IMR-90 (cell line): ENCODE data around the gene SHISA2. TPM values are rescaled to one million over a fixed set of nuclear protein-coding genes. Genes with fewer than 3 reads are reported as not detected.
A peak's percentile ranks its signal among the peaks of the same experiment; 100 is the strongest.

Experiments used
- ATAC-seq: fragments of 200-7000 bp; cut with Tn5 transposase; 2 replicates; pipeline ENCODE4 v1.9.1; 2020; ENCODE audit warnings: low read depth, mild to moderate bottlenecking, moderate library complexity
- BruUV-seq: library from RNA; stranded (reverse); fragments of 400-500 nt; replicated peaks from 2 replicates; lab custom pipeline; 2021; lab: Mats Ljungman, UMichigan
- CTCF ChIA-PET: fragments of 300-600 bp; formaldehyde crosslinking; extraction: SDS; loops from one replicate; lab custom pipeline; 2021; ENCODE audit warnings: antibody characterized with exemption; lab: Yijun Ruan, JAX
- POLR2A ChIA-PET: fragments of 300-600 bp; sonication (Branson Sonifier 250); formaldehyde crosslinking; loops from one replicate; lab custom pipeline; 2022; ENCODE audit warnings: antibody characterized with exemption; ENCODE audit not compliant: unreplicated experiment; lab: Charles Lee
- DNase-seq: peaks from one replicate; pipeline ENCODE4 v3.0.0; 2013
- H2AFZ ChIP-seq: replicated peaks from 2 replicates; pipeline ENCODE3; 2013; ENCODE audit warnings: low read length, mild to moderate bottlenecking; ENCODE audit not compliant: poor library complexity
- H2AK5ac ChIP-seq: 2 replicates; pipeline ENCODE4 v1.6.1; 2013; ENCODE audit warnings: low read depth, low read length, inconsistent platforms
- H2AK9ac ChIP-seq: replicated peaks from 2 replicates; pipeline ENCODE3; 2013; ENCODE audit warnings: mild to moderate bottlenecking, low read depth, low read length, moderate library complexity; ENCODE audit not compliant: poor library complexity
- H2BK120ac ChIP-seq: 2 replicates; pipeline ENCODE4 v1.6.1; 2013; ENCODE audit warnings: low read depth, low read length, inconsistent platforms
- H2BK15ac ChIP-seq: 3 replicates; pipeline ENCODE4 v1.6.1; 2013; ENCODE audit warnings: low read depth, low read length, inconsistent platforms
- H2BK20ac ChIP-seq: 2 replicates; pipeline ENCODE4 v1.6.1; 2013; ENCODE audit warnings: low read depth, mild to moderate bottlenecking, inconsistent platforms, low read length, moderate library complexity
- H2BK5ac ChIP-seq: 2 replicates; pipeline ENCODE4 v1.6.1; 2013; ENCODE audit warnings: mild to moderate bottlenecking, low read depth, low read length, inconsistent platforms; ENCODE audit not compliant: poor library complexity, severe bottlenecking
- H3K14ac ChIP-seq: replicated peaks from 2 replicates; pipeline ENCODE4 v1.6.1; 2013; ENCODE audit warnings: low read depth, low read length, inconsistent platforms
- H3K18ac ChIP-seq: 2 replicates; pipeline ENCODE4 v1.6.1; 2013; ENCODE audit warnings: low read depth, low read length, control low read depth
- H3K23ac ChIP-seq: 2 replicates; pipeline ENCODE4 v1.6.1; 2013; ENCODE audit warnings: low read depth, low read length, inconsistent platforms
- H3K27ac ChIP-seq: 2 replicates; pipeline ENCODE4 v1.5.1; 2013; ENCODE audit warnings: mild to moderate bottlenecking, control low read depth, low read length; ENCODE audit not compliant: insufficient read depth
- H3K27me3 ChIP-seq: 2 replicates; pipeline ENCODE4 v1.6.1; 2013; ENCODE audit warnings: low read length; ENCODE audit not compliant: control insufficient read depth, insufficient read depth
- H3K36me3 ChIP-seq: 2 replicates; pipeline ENCODE4 v1.6.1; 2013; ENCODE audit warnings: low read length, mixed read lengths; ENCODE audit not compliant: control insufficient read depth, insufficient read depth
- H3K4ac ChIP-seq: 2 replicates; pipeline ENCODE4 v1.6.1; 2013; ENCODE audit warnings: low read depth, low read length, inconsistent platforms
- H3K4me1 ChIP-seq: 2 replicates; pipeline ENCODE4 v1.6.1; 2013; ENCODE audit warnings: low read length, mixed read lengths; ENCODE audit not compliant: control insufficient read depth, insufficient read depth
- H3K4me2 ChIP-seq: 2 replicates; pipeline ENCODE4 v1.6.1; 2013; ENCODE audit warnings: low read depth, mild to moderate bottlenecking, control low read depth, low read length, moderate library complexity
- H3K4me3 ChIP-seq: 2 replicates; pipeline ENCODE4 v1.5.1; 2013; ENCODE audit warnings: low read depth, mild to moderate bottlenecking, control low read depth, low read length, moderate library complexity; ENCODE audit not compliant: insufficient read depth
- H3K56ac ChIP-seq: 2 replicates; pipeline ENCODE4 v1.6.1; 2013; ENCODE audit warnings: low read length, inconsistent platforms; ENCODE audit not compliant: insufficient read depth; ENCODE audit errors: extremely low read depth
- H3K79me1 ChIP-seq, 2 experiments: 2 replicates each; pipeline ENCODE4 v1.6.1; 2013; ENCODE audit warnings: low read length in 2 of 2, inconsistent platforms in 1 of 2, low read depth in 1 of 2
- H3K9ac ChIP-seq: 2 replicates; pipeline ENCODE4 v1.6.1; 2013; ENCODE audit warnings: low read depth, low read length, control low read depth
- H3K9me1 ChIP-seq: 2 replicates; pipeline ENCODE4 v1.6.1; 2013; ENCODE audit warnings: low read length, inconsistent platforms; ENCODE audit not compliant: insufficient read depth
- H3K9me3 ChIP-seq: 2 replicates; pipeline ENCODE4 v1.6.1; 2013; ENCODE audit warnings: low read length; ENCODE audit not compliant: control insufficient read depth, insufficient read depth
- H4K20me1 ChIP-seq: 2 replicates; pipeline ENCODE4 v1.6.1; 2013; ENCODE audit warnings: low read length, inconsistent platforms; ENCODE audit not compliant: insufficient read depth
- H4K5ac ChIP-seq: 2 replicates; pipeline ENCODE4 v1.6.1; 2013; ENCODE audit warnings: mild to moderate bottlenecking, low read depth, low read length, control low read depth
- H4K8ac ChIP-seq, 2 experiments: 2 replicates each; pipeline ENCODE4 v1.6.1; 2013; ENCODE audit warnings: low read depth in 2 of 2, low read length in 2 of 2, control low read depth in 1 of 2, inconsistent platforms in 1 of 2
- H4K91ac ChIP-seq: 2 replicates; pipeline ENCODE4 v1.6.1; 2013; ENCODE audit warnings: low read depth, low read length, inconsistent platforms; ENCODE audit not compliant: insufficient read depth
- CEBPB ChIP-seq: IDR thresholded peaks from 2 replicates; pipeline ENCODE4 v1.6.1; 2012; ENCODE audit warnings: low read depth, low read length, improper control_type of control experiment
- MAFK ChIP-seq: IDR thresholded peaks from 2 replicates; pipeline ENCODE4 v1.6.1; 2012; ENCODE audit warnings: low read depth, low read length, improper control_type of control experiment
- MAZ ChIP-seq: IDR thresholded peaks from 2 replicates; pipeline ENCODE4 v1.6.1; 2012; ENCODE audit warnings: low read depth, mild to moderate bottlenecking, low read length, improper control_type of control experiment, moderate library complexity, borderline replicate concordance
- RCOR1 ChIP-seq: IDR thresholded peaks from 2 replicates; pipeline ENCODE4 v1.6.1; 2012; ENCODE audit warnings: mild to moderate bottlenecking, low read length, improper control_type of control experiment; ENCODE audit not compliant: insufficient replicate concordance
- RFX5 ChIP-seq: IDR thresholded peaks from 2 replicates; pipeline ENCODE4 v1.8.0; 2012; ENCODE audit warnings: low read depth, mild to moderate bottlenecking, low read length, moderate library complexity
- WGBS, 2 experiments: methylation state at CpG; one replicate each; pipeline versions ENCODE4 v1.1.5 to v1.1.7; 2013; ENCODE audit warnings: missing lambda C conversion rate in 2 of 2; ENCODE audit not compliant: insufficient read length in 1 of 2; ENCODE audit errors: extremely low coverage in 2 of 2; 5-methylcytosine and 5-hydroxymethylcytosine counted together
- dilution Hi-C: fragments of 300-500 bp; cut with HindIII; formaldehyde crosslinking; loops from one replicate; pipeline ENCODE4 v1.14.3; 2018; ENCODE audit warnings: low sequenced_read_pairs; ENCODE audit not compliant: unreplicated experiment
- in situ Hi-C: fragments of 300-500 bp; cut with MboI; formaldehyde crosslinking; loops from 3 replicates; pipeline ENCODE4 v1.14.3; 2019; ENCODE audit warnings: low sequenced_read_pairs, inconsistent platforms, mixed read lengths
- intact Hi-C: fragments of 100-400 bp; cut with micrococcal nuclease; formaldehyde crosslinking; loops from 2 replicates; pipeline ENCODE4 v1.10.0; 2022
- polyA plus RNA-seq, 3 experiments: library from polyadenylated mRNA; depleted of rRNA; stranded (reverse); fragments of >200 nt; gene quantifications; 2 replicates each; pipeline ENCODE4 v1.2.3, GENCODE V29; 2012; ENCODE audit warnings: low replicate concordance in 1 of 3
- total RNA-seq: library from RNA; depleted of rRNA; stranded (reverse); fragments of >200 nt; gene quantifications from 2 replicates; pipeline ENCODE4 v1.2.3, GENCODE V29; 2012
- TF ChIP-seq, protein P1 (sequence below): fragments of 150-350 bp; IDR thresholded peaks from 2 replicates; pipeline ENCODE4 v1.6.1; 2017; ENCODE audit warnings: mild to moderate bottlenecking, antibody characterized with exemption, low read length, low read depth
- TF ChIP-seq, protein P2 (sequence below): fragments of 150-350 bp; IDR thresholded peaks from 2 replicates; pipeline ENCODE4 v1.6.1; 2016; ENCODE audit warnings: low read depth, mild to moderate bottlenecking, low read length, moderate library complexity, borderline replicate concordance
- TF ChIP-seq, protein P3 (sequence below): conservative IDR thresholded peaks from 2 replicates; pipeline ENCODE4 v1.5.1; 2012; ENCODE audit warnings: mild to moderate bottlenecking, low read depth, low read length, improper control_type of control experiment

SHISA2 gene
- total and polyA plus RNA-seq, 2 of the 4 experiments (the other 2 are of a cell fraction) = not detected

DNA sequence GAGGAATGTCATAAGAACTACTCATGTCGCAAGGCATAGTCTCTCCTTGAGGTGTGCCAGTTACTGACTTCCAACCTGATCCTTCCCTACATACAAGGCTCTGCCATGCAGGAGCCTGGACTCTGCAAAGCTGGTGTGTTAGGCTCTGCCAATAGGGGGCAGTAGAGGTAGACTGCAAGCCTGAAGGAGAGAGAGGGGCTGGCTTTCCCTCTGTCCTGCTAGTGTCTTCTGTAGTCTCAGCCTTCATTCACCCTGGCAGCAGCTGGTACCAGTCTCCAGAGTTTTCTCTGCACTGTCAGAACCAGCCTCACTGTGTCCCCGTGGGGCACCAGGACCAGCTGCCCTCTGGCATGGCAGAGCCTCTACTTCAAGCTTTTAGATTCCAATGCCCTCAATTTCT is 14.5 kb downstream of the SHISA2 start:
- Histone ChIP-seq H3K36me3 (no peaks in the 10 kb centered on the region), H3K14ac (no peak overlapping the region), H2BK120ac (no peak overlapping the region), H4K8ac (no peak overlapping the region), H3K4ac (no peak overlapping the region), H3K4me2 (no peak overlapping the region), H2AK9ac (no peak overlapping the region), H3K23ac (no peak overlapping the region), H4K20me1 (no peaks in the 10 kb centered on the region), H3K9me1 (no peaks in the 10 kb centered on the region), H4K91ac (no peak overlapping the region), H2AK5ac (no peak overlapping the region), H2AFZ (no peak overlapping the region), H3K4me1 (no peaks in the 10 kb centered on the region), H3K27me3 (no peaks in the 10 kb centered on the region), H3K27ac (no peak overlapping the region), H3K4me3 (no peak overlapping the region), H2BK5ac (no peak overlapping the region), H2BK15ac (no peak overlapping the region), H4K5ac (no peak overlapping the region), H3K9ac (no peak overlapping the region), H3K9me3 (no peaks in the 10 kb centered on the region), H2BK20ac (no peak overlapping the region), H3K18ac (no peak overlapping the region), H3K56ac (no peak overlapping the region), H3K79me1 (no peaks in the 10 kb centered on the region)
- ATAC-seq (no peak), DNase-seq (no peak)
- TF ChIP-seq CEBPB (no peak), RFX5 (no peak), MAFK (no peak), MAZ (no peak), RCOR1 (no peak)
- TF ChIP-seq, protein P1, sequence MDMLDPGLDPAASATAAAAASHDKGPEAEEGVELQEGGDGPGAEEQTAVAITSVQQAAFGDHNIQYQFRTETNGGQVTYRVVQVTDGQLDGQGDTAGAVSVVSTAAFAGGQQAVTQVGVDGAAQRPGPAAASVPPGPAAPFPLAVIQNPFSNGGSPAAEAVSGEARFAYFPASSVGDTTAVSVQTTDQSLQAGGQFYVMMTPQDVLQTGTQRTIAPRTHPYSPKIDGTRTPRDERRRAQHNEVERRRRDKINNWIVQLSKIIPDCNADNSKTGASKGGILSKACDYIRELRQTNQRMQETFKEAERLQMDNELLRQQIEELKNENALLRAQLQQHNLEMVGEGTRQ = no peak
- TF ChIP-seq, protein P2, sequence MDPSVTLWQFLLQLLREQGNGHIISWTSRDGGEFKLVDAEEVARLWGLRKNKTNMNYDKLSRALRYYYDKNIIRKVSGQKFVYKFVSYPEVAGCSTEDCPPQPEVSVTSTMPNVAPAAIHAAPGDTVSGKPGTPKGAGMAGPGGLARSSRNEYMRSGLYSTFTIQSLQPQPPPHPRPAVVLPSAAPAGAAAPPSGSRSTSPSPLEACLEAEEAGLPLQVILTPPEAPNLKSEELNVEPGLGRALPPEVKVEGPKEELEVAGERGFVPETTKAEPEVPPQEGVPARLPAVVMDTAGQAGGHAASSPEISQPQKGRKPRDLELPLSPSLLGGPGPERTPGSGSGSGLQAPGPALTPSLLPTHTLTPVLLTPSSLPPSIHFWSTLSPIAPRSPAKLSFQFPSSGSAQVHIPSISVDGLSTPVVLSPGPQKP = no peak
- TF ChIP-seq, protein P3, sequence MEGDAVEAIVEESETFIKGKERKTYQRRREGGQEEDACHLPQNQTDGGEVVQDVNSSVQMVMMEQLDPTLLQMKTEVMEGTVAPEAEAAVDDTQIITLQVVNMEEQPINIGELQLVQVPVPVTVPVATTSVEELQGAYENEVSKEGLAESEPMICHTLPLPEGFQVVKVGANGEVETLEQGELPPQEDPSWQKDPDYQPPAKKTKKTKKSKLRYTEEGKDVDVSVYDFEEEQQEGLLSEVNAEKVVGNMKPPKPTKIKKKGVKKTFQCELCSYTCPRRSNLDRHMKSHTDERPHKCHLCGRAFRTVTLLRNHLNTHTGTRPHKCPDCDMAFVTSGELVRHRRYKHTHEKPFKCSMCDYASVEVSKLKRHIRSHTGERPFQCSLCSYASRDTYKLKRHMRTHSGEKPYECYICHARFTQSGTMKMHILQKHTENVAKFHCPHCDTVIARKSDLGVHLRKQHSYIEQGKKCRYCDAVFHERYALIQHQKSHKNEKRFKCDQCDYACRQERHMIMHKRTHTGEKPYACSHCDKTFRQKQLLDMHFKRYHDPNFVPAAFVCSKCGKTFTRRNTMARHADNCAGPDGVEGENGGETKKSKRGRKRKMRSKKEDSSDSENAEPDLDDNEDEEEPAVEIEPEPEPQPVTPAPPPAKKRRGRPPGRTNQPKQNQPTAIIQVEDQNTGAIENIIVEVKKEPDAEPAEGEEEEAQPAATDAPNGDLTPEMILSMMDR = 0 out of 2 replicates have a peak, but pooled peaks have one; percentile 6
- dilution Hi-C loops (no loop called here), intact Hi-C loops (no loop called here), in situ Hi-C loops (no loop called here)
- POLR2A ChIA-PET = no interaction called here
- WGBS, 2 experiments = 20% methylated on average over 1 of the region's 2 CpGs; no CpG with 5 or more reads in 1 of the 2 experiments
- BruUV-seq = no TSS peak
- CTCF ChIA-PET = no interaction called here
